Osteoblast (primary cell): ENCODE measurements around the gene CSRNP3. TPM values are rescaled to one million over a fixed set of nuclear protein-coding genes. Genes with fewer than 3 reads are reported as not detected.
A peak's percentile ranks its signal among the peaks of the same experiment; 100 is the strongest.

Experiments
- DNase-seq: peaks from one replicate; pipeline ENCODE4 v3.0.0; 2011; ENCODE audit warnings: low spot score, mixed read lengths; ENCODE audit not compliant: insufficient read length; ENCODE audit errors: missing footprints
- H2AFZ ChIP-seq: 2 replicates; pipeline ENCODE4 v1.6.0; 2011; ENCODE audit warnings: mild to moderate bottlenecking, low read length
- H3K27ac ChIP-seq: 2 replicates; pipeline ENCODE4 v1.5.1; 2011; ENCODE audit warnings: mild to moderate bottlenecking, low read depth, low read length, moderate library complexity
- H3K27me3 ChIP-seq: 2 replicates; pipeline ENCODE4 v1.6.0; 2012; ENCODE audit warnings: mild to moderate bottlenecking, control low read depth, inconsistent platforms, low read length, moderate library complexity; ENCODE audit not compliant: insufficient read depth
- H3K36me3 ChIP-seq: 2 replicates; pipeline ENCODE4 v1.5.1; 2011; ENCODE audit warnings: mild to moderate bottlenecking, low read length, control low read depth, moderate library complexity; ENCODE audit not compliant: insufficient read depth
- H3K4me1 ChIP-seq: 2 replicates; pipeline ENCODE4 v1.5.1; 2011; ENCODE audit warnings: mild to moderate bottlenecking, low read length, control low read depth, moderate library complexity; ENCODE audit not compliant: insufficient read depth
- H3K4me2 ChIP-seq: 2 replicates; pipeline ENCODE4 v1.6.0; 2011; ENCODE audit warnings: mild to moderate bottlenecking, low read length; ENCODE audit not compliant: insufficient read depth
- H3K4me3 ChIP-seq: fragments of 200-600 bp; sonication (generic); 3 replicates; pipeline ENCODE4 v1.5.1; 2012; ENCODE audit warnings: mild to moderate bottlenecking, low read length, inconsistent platforms; ENCODE audit not compliant: insufficient read depth
- H3K79me2 ChIP-seq: 2 replicates; pipeline ENCODE4 v1.6.0; 2012; ENCODE audit warnings: mild to moderate bottlenecking, low read length, control low read depth, inconsistent platforms; ENCODE audit not compliant: insufficient read depth
- H3K9me3 ChIP-seq: 2 replicates; pipeline ENCODE4 v1.5.1; 2011; ENCODE audit warnings: low read depth, low read length, control low read depth
- H4K20me1 ChIP-seq: 2 replicates; pipeline ENCODE4 v1.6.0; 2012; ENCODE audit warnings: mild to moderate bottlenecking, low read length, control low read depth; ENCODE audit not compliant: insufficient read depth
- CTCF ChIP-seq: IDR thresholded peaks from 2 replicates; pipeline ENCODE4 v1.5.1; 2011; ENCODE audit warnings: mild to moderate bottlenecking, low read depth, low read length, moderate library complexity; ENCODE audit errors: extremely low read depth
- total RNA-seq: library from RNA; depleted of rRNA; stranded (reverse); fragments of >200 nt; gene quantifications from 2 replicates; pipeline ENCODE4 v1.2.3, GENCODE V29; 2012

The CSRNP3 gene
- total RNA-seq, 1 donor, result 1.4 TPM

- Histone ChIP-seq H3K4me2 (no peak overlapping the region), H4K20me1 (no peaks in the 10 kb centered on the region), H3K9me3 (no peaks in the 10 kb centered on the region), H3K36me3 (no peaks in the 10 kb centered on the region), H3K4me1 (peaks cover 1% of the 10 kb centered on the region), H3K27me3 (no peaks in the 10 kb centered on the region), H3K79me2 (no peaks in the 10 kb centered on the region), H2AFZ (no peak overlapping the region), H3K4me3 (no peak overlapping the region), H3K27ac (no peak overlapping the region)
- TF ChIP-seq CTCF, result no peak
- no peak for DNase-seq
These were observed 3.1 kb upstream of the CSRNP3 start for GRCh38 chr2:165466386-165466785.

GRCh38 chr2:165467921-165468320 lies 1.6 kb upstream of the CSRNP3 start:
- H3K4me3 ChIP-seq, result no peak overlapping the region
- no peaks in the 10 kb centered on the region for H4K20me1 ChIP-seq

GRCh38 chr2:165470361-165470760 lies 863 bp downstream of the CSRNP3 start:
- no peak for DNase-seq
- Histone ChIP-seq H2AFZ (peak overlapping the region; percentile 86), H3K4me2 (peak overlapping the region; percentile 88), H3K9me3 (no peaks in the 10 kb centered on the region), H3K4me3 (peak overlapping the region; percentile 76), H3K79me2 (no peaks in the 10 kb centered on the region), H4K20me1 (no peaks in the 10 kb centered on the region), H3K4me1 (peaks cover 4% of the 10 kb centered on the region), H3K27me3 (no peaks in the 10 kb centered on the region), H3K27ac (no peak overlapping the region), H3K36me3 (no peaks in the 10 kb centered on the region)
- TF ChIP-seq CTCF, result no peak

More at GRCh38 chr2:165467921-165468320, 1.6 kb upstream of the CSRNP3 start:
- no peak for DNase-seq
- Histone ChIP-seq H3K4me2 (no peak overlapping the region), H3K4me1 (peaks cover 4% of the 10 kb centered on the region), H3K27me3 (no peaks in the 10 kb centered on the region), H2AFZ (peak overlapping the region; percentile 50), H3K27ac (no peak overlapping the region), H3K79me2 (no peaks in the 10 kb centered on the region), H3K36me3 (no peaks in the 10 kb centered on the region), H3K9me3 (no peaks in the 10 kb centered on the region)
- no peak for TF ChIP-seq CTCF

- Histone ChIP-seq H3K4me1 (peaks cover 4% of the 10 kb centered on the region), H3K36me3 (no peaks in the 10 kb centered on the region), H3K27ac (no peak overlapping the region), H4K20me1 (no peaks in the 10 kb centered on the region), H2AFZ (peak overlapping the region; percentile 42), H3K27me3 (no peaks in the 10 kb centered on the region), H3K79me2 (no peaks in the 10 kb centered on the region), H3K4me3 (no peak overlapping the region), H3K9me3 (no peaks in the 10 kb centered on the region), H3K4me2 (no peak overlapping the region)
- DNase-seq, result no peak
- no peak for TF ChIP-seq CTCF
These were observed 2.0 kb downstream of the CSRNP3 start for GRCh38 chr2:165471349-165471950.
